GM19395 (cell line): ENCODE data around the gene CD86.

Source experiments
- ATAC-seq: cut with Tn5 transposase; IDR thresholded peaks from one replicate; pipeline ENCODE4 v1.9.1; 2021; ENCODE audit warnings: mild to moderate bottlenecking, moderate library complexity; ENCODE audit not compliant: unreplicated experiment

Gene CD86

DNA sequence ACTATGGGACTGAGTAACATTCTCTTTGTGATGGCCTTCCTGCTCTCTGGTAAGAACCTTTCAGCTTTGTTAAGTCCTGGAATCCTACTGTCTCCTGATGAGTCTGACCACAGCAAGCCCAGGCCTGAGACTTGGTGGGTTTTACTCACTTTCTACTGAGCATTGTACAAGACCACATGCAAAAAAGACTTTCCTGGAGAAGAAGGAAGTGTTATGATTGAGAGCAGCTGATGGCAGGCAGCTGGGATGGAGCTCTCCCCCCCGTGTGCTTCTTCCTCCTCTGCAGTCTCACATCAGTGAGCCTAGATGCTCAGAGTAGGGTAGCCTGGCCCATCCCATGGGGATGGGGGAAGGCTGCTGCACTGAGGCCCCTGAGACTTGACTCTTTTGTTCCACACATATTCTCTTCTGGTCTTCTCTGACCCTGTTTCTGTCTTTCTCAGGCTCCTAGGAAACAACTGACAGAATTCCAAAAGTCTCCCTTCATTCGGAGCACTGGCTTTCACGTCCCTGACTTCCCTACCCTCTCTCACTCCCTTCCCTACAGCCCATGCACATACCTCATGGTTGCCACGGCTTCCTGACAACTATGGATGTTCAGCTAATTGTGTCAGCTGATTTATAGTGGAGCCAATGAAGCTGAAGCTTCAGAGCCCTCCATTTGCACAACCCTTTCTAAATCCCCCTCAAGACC is 36.6 kb downstream of the CD86 start:
- ATAC-seq = peak; percentile 55

DNA sequence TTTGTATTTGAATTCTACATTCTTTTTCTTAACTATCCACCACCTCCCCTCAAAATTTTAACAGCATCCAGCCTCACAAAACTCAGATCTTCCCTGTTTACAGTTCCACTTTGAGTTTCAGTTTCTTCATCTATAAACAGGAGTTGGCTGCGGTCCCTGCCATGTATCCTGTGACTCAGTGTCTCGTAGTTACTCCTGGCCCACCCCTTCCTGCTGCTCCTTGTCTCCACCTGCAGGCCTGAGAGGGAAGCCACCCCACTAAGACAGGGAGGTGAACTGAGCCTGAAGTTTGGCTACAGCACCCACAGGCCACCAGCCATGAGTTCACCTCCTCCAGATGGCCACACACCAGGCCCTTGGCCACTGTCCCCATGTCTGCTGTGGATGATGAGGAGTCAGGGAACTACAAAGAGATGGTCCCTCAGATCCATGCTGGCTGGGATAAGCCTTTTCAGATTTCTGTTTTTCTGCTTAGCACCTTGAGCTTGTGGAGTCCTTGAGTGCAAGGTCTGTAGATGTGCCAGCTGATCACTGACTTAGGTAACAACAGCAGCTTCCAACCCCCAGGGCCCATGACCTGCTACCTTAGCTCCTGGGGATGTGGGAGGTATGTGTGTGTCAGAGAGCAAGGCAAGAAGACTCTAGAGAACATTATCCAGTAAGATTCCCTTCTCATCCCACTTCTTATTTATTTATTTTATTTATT is 37.5 kb downstream of the CD86 start:
- ATAC-seq = no peak

DNA sequence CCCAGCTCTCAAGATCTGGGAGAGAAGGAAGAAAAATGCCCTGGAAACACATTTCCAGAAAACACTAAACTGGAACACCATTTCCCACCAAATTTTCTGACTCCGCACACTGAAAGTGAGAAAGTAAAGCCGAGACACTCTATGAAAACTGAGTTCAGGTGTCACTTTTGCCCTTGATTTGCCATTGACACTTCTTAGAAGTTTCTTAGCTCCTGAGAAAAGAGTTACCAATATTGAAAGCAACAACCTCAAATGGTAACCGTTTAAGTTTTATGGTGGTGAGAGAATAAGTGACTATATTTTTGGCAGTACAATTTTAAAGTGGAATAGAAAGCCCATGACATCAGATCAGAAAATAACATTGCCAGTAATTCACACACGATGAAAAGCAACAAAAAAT is 39.0 kb downstream of the CD86 start:
- peak; percentile 52 for ATAC-seq

DNA sequence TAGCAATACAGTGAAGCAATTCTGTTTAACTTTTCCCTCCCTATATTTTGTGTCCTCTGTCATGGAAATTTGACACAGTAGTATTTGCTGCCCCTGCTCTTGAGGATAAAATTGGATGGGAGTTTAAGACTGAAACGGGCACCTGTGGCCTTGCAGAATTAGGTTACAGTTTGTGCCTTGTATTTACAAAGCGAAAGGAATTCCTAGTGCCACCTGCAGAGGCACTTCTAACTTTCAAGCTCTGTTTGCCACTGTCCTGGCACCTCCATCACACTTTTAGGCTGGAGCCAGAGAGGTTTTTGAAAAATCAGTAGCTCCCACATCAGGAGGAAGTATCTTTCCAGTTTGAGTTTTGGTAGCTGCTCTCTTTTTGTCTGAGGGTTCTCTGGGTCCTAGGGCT is 39.5 kb downstream of the CD86 start:
- no peak for ATAC-seq

DNA sequence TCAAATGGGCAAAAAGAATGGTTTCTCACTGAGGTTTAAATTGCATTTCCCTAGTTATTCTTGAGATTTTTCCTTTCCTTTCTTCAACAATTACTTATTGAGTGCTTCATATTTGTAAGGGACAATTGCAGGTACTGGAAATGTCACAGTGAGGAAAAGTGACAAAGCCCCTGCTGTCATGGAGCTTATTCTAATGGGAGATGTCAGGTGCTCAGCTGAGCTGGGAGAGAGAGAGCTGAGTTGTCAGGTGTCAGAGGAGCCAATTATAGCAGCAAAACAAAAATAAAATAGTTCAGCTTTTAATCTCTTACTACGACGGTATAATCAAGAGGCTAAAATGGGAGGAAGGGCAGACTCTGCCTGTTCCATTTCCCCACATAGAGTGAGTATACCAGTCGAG is 42.0 kb downstream of the CD86 start:
- ATAC-seq = no peak

DNA sequence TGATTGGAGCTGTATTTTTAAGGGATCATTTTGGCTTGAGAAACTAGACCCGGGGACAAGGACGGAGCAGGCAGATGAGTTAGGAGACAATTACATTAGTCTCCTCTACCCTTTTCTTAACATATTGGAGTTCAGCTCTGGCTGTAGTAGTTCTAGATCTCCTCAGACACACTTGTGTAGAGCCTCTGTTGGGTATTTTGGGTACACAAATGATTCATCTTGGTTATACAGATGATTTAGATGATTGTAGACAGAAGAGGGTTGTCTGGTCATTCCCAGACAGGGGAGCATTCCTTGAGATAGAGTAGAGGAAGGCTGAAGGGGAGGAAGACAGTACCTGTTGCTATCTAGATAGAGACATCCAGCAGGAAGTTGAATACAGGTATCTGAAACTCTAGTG is 43.4 kb downstream of the CD86 start:
- ATAC-seq = no peak

DNA sequence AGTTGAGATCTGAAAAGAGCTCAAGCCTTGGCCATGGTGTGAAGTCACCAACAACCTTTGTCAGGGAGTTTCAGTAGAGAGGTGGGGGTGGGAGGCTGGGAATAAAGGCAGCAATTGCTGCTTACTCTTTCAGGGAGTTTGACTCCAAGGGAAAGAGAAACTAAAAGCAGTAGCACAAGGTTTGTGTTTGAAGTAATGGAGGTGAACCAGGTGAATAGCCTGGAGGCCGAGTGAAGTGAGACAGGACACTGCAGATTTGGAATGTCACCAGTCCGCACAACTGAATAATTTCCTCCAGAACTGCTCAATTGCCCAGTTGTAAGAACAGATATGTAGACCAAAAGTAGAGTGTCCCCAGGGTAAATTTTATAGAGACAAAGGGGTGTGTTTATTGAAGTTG is 44.1 kb downstream of the CD86 start:
- ATAC-seq = no peak

DNA sequence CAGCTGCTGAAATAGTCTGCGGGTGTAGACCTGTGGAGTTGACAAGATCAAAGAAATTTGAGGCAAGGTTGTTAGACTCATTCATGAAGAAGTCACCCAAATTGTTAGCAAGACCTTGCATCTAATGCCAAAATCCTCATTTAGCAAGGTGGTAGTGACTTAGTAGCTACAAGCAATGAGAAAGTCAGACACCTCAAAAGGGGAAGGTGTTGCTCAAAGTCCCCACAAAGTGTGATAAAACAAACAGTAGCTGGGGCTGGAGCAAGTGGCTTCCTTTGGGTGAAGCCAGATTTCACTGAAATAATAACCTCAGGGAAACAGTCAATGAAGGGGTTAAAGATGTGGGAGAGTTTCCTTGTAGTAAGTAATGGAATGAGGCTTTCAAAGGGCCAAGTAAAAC is 44.9 kb downstream of the CD86 start:
- ATAC-seq = no peak

DNA sequence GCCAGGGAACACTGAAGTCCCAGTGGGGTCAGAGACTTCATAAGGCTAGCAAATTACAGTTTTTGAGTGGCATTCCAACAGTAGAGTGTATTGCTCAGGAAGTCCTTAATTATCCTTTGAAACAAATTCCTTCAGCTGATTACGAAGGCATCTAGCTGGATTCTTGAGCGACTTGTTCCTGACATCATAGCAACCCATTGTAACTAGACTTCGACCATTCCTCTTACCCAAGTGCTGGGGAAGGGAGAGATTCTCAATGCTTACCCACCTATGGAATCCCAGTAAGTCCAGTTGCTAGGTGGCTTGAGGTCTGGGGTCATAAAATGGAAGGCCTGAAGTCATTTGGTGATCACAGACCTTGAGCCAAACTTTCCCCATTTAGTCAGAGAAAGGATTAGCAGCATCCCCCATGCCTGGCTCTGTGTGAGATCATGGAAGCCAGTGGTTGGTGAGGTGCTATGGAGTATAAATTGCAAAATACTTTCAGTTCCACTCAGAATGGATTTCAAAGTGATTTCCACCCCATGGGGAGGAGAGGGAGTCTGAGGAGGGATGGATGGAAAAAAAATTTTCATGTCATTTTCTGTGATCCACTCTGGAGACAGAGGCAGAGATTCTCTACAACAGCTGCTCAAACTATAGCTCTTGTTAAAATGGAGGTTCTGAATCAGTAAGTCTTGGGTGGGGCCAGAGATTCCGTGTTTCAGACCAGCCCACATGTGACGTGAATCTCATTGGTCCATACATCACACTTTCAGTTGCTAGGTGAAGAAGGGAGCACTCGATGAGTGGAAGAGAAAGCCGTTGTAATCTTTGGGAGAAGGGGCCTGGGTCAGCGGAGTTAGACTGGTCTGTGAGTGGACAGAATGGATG is 45.7 kb downstream of the CD86 start:
- peak; percentile 48 for ATAC-seq

DNA sequence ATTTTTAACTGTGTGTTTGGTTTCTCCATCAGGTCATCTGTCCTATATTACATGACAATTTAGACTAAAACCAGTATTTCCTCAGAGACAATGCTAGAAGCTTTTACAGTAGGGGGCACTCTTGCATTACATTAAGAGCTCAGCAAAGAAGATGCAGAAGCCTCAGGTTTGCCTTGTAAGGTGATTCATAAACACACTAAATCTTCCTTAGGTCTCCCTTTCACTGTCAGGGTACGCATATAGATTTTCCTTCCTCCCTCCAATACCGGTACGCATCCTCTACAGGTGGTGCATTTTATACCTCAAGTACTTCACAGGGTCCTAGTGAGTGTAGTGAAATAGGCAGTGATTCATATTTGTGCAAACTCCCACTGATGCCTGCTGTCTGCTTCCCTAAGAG is 46.5 kb downstream of the CD86 start:
- peak; percentile 36 for ATAC-seq

DNA sequence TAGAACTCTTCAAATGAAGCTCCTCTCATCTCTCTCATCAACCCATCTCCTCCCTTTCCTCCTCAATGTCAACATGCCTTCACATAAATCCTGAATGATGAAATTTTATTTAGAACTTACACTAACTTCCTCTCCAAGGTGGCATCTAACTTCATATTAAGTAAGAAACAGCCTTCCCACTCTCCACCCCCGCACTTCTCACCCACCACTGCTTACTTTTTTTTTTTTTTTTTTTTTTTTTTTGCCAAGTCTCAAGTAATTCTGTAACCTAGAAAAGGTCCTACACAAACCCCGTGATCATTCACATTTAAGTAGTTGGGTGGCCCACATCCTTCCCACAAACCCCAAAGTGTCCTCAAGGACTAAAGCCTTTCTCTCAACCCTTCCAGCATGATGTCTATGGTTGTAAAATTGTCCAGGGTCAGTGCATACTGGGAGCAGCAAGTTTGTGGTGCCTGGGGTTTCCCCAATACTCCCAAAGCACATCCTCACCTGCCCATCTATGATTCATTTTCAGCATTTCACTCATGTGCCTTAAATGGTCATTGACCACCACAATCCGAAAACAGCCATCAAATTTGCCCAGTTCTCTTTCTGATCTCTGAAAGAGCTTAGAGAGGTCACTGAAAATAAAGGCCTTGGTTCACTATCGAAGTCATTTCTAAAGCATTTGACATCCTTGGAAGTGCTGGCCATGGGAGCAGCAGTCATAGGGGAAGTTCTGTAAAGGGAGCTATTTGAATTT is 47.2 kb downstream of the CD86 start:
- ATAC-seq = peak; percentile 43

DNA sequence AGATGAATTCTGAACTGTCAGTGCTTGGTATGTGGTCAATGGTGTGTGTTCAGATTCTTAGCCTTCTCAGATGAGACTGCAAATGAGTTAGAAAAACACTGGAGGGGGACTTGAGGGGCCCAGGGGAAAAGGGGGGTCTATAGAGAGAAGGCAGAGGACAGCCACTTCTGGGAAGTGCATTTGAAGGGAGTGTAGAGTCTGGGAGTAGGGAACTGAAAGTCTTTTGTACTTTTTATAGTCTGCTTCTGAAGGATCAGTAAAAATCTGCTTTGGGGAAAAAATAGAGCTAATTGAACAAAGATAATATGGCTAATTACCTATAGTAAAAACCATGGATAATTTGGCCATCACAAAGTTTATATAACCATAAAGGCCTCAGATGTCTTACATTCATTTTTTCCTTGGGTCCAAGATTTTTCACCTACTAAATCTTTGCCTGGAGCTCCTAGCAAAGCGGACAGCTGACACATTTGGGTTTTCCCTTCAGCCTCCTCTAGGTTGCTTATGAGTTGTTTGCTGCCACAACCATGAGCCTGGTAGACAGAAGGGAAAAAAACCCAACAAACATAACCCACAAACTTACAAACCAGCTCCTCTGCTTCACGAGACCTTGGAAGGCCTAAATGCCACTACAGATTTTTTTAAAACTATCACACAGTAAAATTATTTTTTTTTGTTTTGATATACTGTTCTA is 48.8 kb downstream of the CD86 start:
- ATAC-seq = no peak

DNA sequence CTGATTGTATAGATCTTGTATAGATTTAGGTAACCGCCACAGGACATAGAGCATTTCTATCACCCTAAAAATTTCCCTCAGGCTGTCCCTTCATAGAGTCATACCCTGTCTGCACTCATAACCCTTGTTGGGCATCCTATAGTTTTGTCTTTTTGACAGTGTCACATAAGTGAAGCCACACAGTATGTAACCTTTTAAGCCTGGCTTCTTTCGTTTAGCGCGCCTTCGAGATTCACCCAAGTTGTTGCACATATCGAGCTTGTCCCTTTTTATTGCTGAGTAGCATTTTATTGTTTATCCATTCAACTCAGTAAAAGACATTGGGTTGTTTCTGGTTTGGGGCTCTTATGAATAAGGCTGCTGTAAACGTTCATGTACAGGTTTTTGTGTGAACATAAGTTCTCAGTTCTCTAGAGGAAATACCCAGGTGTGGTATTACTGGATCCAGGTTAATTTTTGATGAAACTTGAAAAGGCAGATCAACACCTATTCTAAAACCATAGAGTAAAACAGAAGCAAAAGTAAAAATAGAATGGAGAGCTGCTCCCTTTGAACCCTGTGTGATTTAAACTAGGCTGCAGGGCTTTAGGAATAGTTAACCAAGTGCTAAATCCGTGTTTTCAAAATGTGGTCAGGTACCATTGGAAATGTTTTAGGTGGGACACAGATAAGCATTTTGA is 49.5 kb downstream of the CD86 start:
- ATAC-seq = peak; percentile 40

DNA sequence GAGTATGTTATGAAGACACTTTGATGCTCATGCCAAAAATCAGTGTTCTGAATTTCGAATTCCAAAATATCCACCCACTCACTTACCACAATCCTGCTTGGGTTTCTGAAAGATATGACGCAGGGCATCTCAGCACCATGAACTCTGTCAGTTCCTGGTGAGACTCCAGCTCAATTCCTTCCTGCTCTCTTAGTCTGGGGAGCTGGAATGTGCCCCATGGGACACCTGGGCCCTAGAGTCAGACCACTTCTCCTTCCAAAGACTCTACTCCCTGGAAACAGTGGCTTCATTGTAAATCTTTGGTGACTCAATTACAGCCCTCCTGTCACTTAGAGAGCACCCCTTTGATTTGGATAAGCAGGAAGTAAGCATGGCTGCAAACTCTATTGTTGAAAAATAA is 50.5 kb downstream of the CD86 start:
- ATAC-seq = no peak

DNA sequence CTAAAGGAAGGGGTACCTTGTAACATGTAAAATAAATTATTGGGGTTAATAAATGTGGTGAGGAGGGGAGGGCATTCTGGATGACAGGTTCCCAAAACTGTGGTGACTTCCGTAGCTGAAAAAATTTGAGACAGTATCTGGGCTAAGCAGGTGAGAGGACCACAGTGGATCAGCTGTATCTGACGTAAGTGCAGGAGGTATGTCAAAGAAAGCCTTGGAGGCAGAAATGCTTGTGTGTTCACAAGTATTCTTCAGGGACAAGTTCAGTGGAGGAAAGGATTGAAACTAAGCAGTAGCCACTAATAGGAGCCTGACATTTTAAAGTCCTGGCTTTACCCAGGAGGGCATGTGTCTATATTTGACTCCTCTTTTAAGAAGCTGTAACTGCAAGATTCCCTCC is 52.0 kb downstream of the CD86 start:
- no peak for ATAC-seq

DNA sequence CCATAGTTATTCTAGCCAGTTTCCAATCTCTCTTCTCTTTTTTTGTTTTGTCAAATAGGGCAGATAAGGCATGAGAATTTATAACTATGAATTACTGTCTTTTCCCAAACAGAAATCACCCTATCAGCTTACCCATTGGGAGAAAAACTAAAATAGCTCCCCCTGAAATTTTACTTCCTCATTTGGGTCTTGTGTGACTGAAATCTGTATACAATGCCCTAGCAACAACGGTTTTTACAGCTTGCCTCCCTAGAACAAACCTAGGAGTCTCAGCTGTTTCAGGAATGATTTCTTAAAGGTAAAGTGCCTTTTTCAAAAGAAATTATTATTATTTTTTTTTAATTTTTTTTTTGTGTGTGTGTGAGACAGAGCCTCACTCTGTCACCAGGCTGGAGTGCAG is 56.8 kb downstream of the CD86 start:
- ATAC-seq = no peak

DNA sequence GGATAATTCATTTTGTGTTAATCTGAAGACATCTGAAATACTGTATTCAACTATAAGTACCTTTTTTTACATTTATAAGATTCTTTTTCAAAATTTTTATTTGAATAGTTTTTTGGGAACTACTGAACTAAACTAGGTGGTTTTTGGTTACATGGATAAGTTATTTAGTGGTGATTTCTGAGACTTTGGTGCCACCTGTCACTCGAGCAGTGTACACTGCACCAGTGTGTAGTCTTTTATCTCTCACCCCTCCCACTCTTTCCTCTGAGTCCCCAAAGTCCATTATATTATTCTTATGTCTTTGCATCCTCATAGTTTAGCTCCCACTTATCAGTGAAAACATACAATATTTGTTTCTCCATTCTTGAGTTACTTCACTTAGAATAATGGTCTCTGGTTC is 57.6 kb downstream of the CD86 start:
- ATAC-seq = no peak

DNA sequence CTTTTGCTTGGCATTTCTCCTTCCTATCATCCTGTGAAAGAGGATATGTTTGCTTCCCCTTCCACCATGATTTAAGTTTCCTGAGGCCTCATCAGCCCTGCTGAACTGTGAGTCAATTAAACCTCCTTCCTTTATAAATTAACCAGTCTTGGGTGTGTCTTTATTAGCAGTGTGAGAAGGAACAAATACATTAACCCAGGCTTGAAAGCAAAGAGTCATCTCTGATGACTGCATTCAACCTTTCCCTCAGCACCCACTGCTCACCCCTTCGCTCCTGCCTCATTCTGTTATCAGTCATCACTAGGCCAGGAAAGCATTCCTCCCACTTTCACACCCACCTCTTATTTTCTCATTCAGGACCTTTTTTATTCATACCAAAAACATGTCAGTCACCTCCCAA is 68.7 kb downstream of the CD86 start:
- ATAC-seq = no peak

DNA sequence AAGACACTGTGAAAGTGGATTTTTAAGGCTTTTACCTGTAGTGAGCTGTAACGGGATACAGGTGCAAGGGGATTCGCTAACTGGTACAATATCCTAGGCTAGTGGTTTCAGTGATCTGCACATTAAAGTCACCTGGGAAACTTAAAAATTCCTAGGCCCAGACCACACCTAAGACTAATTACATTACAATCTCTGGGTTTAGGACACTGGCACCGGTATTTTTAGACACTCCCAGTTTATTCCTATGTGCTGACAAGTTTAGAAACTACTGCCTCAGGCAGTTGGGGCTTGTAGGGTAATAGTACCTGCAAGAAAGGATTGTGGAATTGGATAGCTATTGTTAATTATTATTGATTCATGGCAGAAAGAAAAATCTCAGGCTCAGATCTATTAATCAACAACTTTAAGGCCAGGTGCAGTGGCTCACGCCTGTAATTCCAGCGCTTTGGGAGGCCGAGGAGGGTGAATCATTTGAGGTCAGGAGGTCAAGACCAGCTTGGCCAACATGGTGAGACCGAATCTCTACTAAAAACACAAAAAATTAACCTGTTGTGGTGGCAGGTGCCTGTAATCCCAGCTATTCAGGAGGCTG is 77.9 kb downstream of the CD86 start:
- ATAC-seq = no peak

DNA sequence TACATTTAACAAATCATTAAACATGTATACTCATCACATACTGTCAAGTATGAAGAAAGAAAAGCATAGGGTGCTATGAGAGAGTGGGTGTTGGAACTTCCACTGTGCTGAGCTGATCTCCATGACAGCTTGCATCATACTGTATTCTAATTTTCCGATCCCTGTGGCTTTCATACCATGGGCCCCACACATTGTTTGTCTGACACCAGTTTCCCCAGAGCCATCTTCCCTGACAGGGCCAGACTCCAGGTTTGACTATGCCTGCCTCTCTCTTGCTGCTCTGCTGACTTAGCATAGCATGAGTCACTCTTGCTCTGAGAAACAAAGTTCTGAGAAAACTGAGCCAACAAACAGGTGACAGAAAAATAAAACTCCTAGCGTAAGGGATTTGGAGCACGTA is 91.3 kb downstream of the CD86 start:
- peak; percentile 95 for ATAC-seq
